CD14-positive monocyte (primary cell): ENCODE data around the gene BMPR1B. TPM values are rescaled to one million over a fixed set of nuclear protein-coding genes. Genes with fewer than 3 reads are reported as not detected.
"Not testable (repeated sequence)": the region's sequence is repeated elsewhere in the genome, so short reads cannot be mapped to it uniquely, and the experiment has no call there.

ENCODE experiments used
- DNase-seq, 3 donors: peaks; one replicate each; pipeline ENCODE4 v3.0.0-alpha.2; 2011 to 2022
- H2AFZ ChIP-seq: 2 replicates; pipeline ENCODE4 v1.6.0; 2012; ENCODE audit warnings: mild to moderate bottlenecking, low read depth, low read length, inconsistent platforms; ENCODE audit not compliant: insufficient read depth, poor library complexity, severe bottlenecking
- H3K27ac ChIP-seq, 2 donors: 1 replicate in 1 of 2; 2 replicates in 1 of 2; pipeline ENCODE4 v1.5.1; 2012 to 2013; ENCODE audit warnings: low read length in 2 of 2, control low read depth in 1 of 2, inconsistent platforms in 1 of 2, low read depth in 1 of 2, mild to moderate bottlenecking in 1 of 2
- H3K27me3 ChIP-seq, 2 donors: one replicate each; pipeline versions ENCODE4 v1.6.0 to v1.6.1; 2011 to 2013; ENCODE audit warnings: low read length in 2 of 2; ENCODE audit not compliant: control insufficient read depth in 2 of 2, insufficient read depth in 2 of 2
- H3K36me3 ChIP-seq, 2 donors: replicated peaks in 1 of 2; 1 replicate in 1 of 2; 2 replicates in 1 of 2; pipeline versions ENCODE4 v1.5.1 to v1.6.1; 2012 to 2013; ENCODE audit warnings: low read length in 2 of 2, control low read depth in 1 of 2, inconsistent platforms in 1 of 2, mild to moderate bottlenecking in 1 of 2; ENCODE audit not compliant: insufficient read depth in 2 of 2, control insufficient read depth in 1 of 2
- H3K4me1 ChIP-seq, 2 donors: 1 replicate in 1 of 2; 2 replicates in 1 of 2; pipeline versions ENCODE4 v1.5.1 to v1.6.1; 2012 to 2013; ENCODE audit warnings: low read length in 2 of 2, control low read depth in 1 of 2, inconsistent platforms in 1 of 2, mild to moderate bottlenecking in 1 of 2, moderate library complexity in 1 of 2; ENCODE audit not compliant: insufficient read depth in 2 of 2, control insufficient read depth in 1 of 2
- H3K4me2 ChIP-seq: replicated peaks from 2 replicates; pipeline ENCODE3; 2012; ENCODE audit warnings: low read length, moderate library complexity, mild to moderate bottlenecking; ENCODE audit not compliant: poor library complexity, severe bottlenecking; ENCODE audit errors: extremely low read depth
- H3K4me3 ChIP-seq, 3 experiments: fragments of 200-600 bp in 1 of 3; sonication (generic) in 1 of 3; replicated peaks in 1 of 3; 1 replicate in 2 of 3; 2 replicates in 1 of 3; pipeline ENCODE4 v1.5.1; 2011 to 2013; ENCODE audit warnings: low read length in 3 of 3, mild to moderate bottlenecking in 3 of 3, control low read depth in 2 of 3, low read depth in 2 of 3, inconsistent platforms in 1 of 3, moderate library complexity in 1 of 3
- H3K79me2 ChIP-seq: 2 replicates; pipeline ENCODE4 v1.6.0; 2012; ENCODE audit warnings: mild to moderate bottlenecking, control low read depth, inconsistent platforms, low read length, moderate library complexity; ENCODE audit not compliant: insufficient read depth
- H3K9ac ChIP-seq: 2 replicates; pipeline ENCODE4 v1.6.0; 2017; ENCODE audit warnings: low read length, mild to moderate bottlenecking; ENCODE audit not compliant: insufficient read depth, poor library complexity, severe bottlenecking
- H3K9me3 ChIP-seq, 2 donors: replicated peaks in 1 of 2; 1 replicate in 1 of 2; 2 replicates in 1 of 2; pipeline versions ENCODE4 v1.5.1 to v1.6.1; 2012 to 2013; ENCODE audit warnings: low read length in 2 of 2, control low read depth in 1 of 2; ENCODE audit not compliant: control insufficient read depth in 1 of 2, insufficient read depth in 1 of 2
- H4K20me1 ChIP-seq: 2 replicates; pipeline ENCODE4 v1.6.0; 2012; ENCODE audit warnings: mild to moderate bottlenecking, low read length, control low read depth, moderate library complexity; ENCODE audit not compliant: insufficient read depth
- H3K27ac Mint-ChIP-seq, 7 donors: one replicate each; pipeline ENCODE4 v1.8.0; 2020; ENCODE audit warnings: mild to moderate bottlenecking in 7 of 7, mixed read lengths in 7 of 7, moderate library complexity in 6 of 7, inconsistent platforms in 2 of 7
- H3K27me3 Mint-ChIP-seq, 3 donors: one replicate each; pipeline ENCODE4 v1.8.0; 2021 to 2022; ENCODE audit warnings: low read depth in 3 of 3, mild to moderate bottlenecking in 3 of 3, mixed read lengths in 3 of 3, moderate library complexity in 3 of 3, inconsistent platforms in 1 of 3
- H3K36me3 Mint-ChIP-seq, 2 donors: one replicate each; pipeline ENCODE4 v1.8.0; 2020; ENCODE audit warnings: mixed read lengths in 2 of 2, inconsistent platforms in 1 of 2, mild to moderate bottlenecking in 1 of 2
- H3K4me1 Mint-ChIP-seq: one replicate; pipeline ENCODE4 v1.8.0; 2020; ENCODE audit warnings: mild to moderate bottlenecking, mixed read lengths
- H3K4me3 Mint-ChIP-seq, 2 donors: one replicate each; pipeline ENCODE4 v1.8.0; 2020; ENCODE audit warnings: mild to moderate bottlenecking in 2 of 2, mixed read lengths in 2 of 2, moderate library complexity in 1 of 2
- H3K9me3 Mint-ChIP-seq, 7 donors: one replicate each; pipeline ENCODE4 v1.8.0; 2020 to 2022; ENCODE audit warnings: mixed read lengths in 7 of 7, mild to moderate bottlenecking in 6 of 7, moderate library complexity in 6 of 7, inconsistent platforms in 2 of 7
- CTCF ChIP-seq: fragments of 200-600 bp; IDR thresholded peaks from one replicate; pipeline ENCODE4 v1.8.0; 2022; ENCODE audit warnings: antibody characterized with exemption, mild to moderate bottlenecking
- WGBS: methylation state at CpG from one replicate; pipeline ENCODE4 v1.1.5; 2013; ENCODE audit warnings: missing lambda C conversion rate; ENCODE audit not compliant: insufficient coverage; 5-methylcytosine and 5-hydroxymethylcytosine counted together
- intact Hi-C, 2 donors: fragments of 100-400 bp; cut with micrococcal nuclease; formaldehyde crosslinking; loops; one replicate each; pipeline versions ENCODE4 v1.15.0 to v1.15.1; 2023
- polyA plus RNA-seq, 3 donors: library from polyadenylated mRNA; depleted of rRNA in 1 of 3; unstranded in 2 of 3; stranded (reverse) in 1 of 3; fragments of 300-500 nt in 2 of 3; fragments of >200 nt in 1 of 3; fragmentation: Illumina TruSeq in 2 of 3; gene quantifications; 1 replicate in 2 of 3; 2 replicates in 1 of 3; pipeline ENCODE4 v1.2.3, GENCODE V29; 2012 to 2021

BMPR1B gene
- polyA plus RNA-seq, 3 donors, result not detected

- Histone ChIP-seq H3K4me3 (no peak overlapping the region), H3K79me2 (no peaks in the 10 kb centered on the region), H3K27ac (no peak overlapping the region), H2AFZ (no peak overlapping the region), H3K4me2 (no peak overlapping the region), H3K9ac (no peak overlapping the region), H3K4me1 (no peaks in the 10 kb centered on the region), H3K9me3 (no peaks in the 10 kb centered on the region), H4K20me1 (no peaks in the 10 kb centered on the region), H3K27me3 (no peaks in the 10 kb centered on the region), H3K36me3 (no peaks in the 10 kb centered on the region)
- H3K4me3 Mint-ChIP-seq, result no peak overlapping the region
- DNase-seq, result no peak
- no peak for TF ChIP-seq CTCF
- peaks cover 0 to 1% (median 0%) of the 10 kb centered on the region in 3 donors for H3K27me3 Mint-ChIP-seq
- H3K4me1 Mint-ChIP-seq, result no peaks in the 10 kb centered on the region
- H3K36me3 Mint-ChIP-seq, result no peaks in the 10 kb centered on the region
- 90% methylated on average over 2 of the region's 7 CpGs for WGBS
- peak overlapping the region in 1 of 7 donors; percentile 33 for H3K27ac Mint-ChIP-seq
- intact Hi-C loops, result no loop called here
- H3K9me3 Mint-ChIP-seq, result peaks cover 0 to 3% (median 0%) of the 10 kb centered on the region in 7 donors
These were observed 410.1 kb downstream of the BMPR1B start for GRCh38 chr4:95167805-95168204.

GRCh38 chr4:95170176-95170575, 412.4 kb downstream of the BMPR1B start:
- no peaks in the 10 kb centered on the region for H3K9me3 ChIP-seq

GRCh38 chr4:95171377-95171776, 413.6 kb downstream of the BMPR1B start:
- H3K4me1 Mint-ChIP-seq, H3K27me3 Mint-ChIP-seq, H3K9me3 Mint-ChIP-seq, H3K4me3 Mint-ChIP-seq, H3K4me2 ChIP-seq, H4K20me1 ChIP-seq, H3K27me3 ChIP-seq, H3K27ac Mint-ChIP-seq, H3K27ac ChIP-seq, H3K4me3 ChIP-seq, H3K36me3 Mint-ChIP-seq, H3K9me3 ChIP-seq, H2AFZ ChIP-seq, DNase-seq, H3K4me1 ChIP-seq, H3K36me3 ChIP-seq, H3K79me2 ChIP-seq, intact Hi-C loops, H3K9ac ChIP-seq: not testable (repeated sequence)
- WGBS, result no CpG with 5 or more reads among the region's 3 CpGs

More at GRCh38 chr4:95170176-95170575, 412.4 kb downstream of the BMPR1B start:
- no peaks in the 10 kb centered on the region for H3K4me1 ChIP-seq
- no peak for TF ChIP-seq CTCF
- H3K9me3 Mint-ChIP-seq, result peaks cover 0 to 5% (median 0%) of the 10 kb centered on the region in 7 donors
- H3K4me3 ChIP-seq, result no peak overlapping the region
- DNase-seq, result no peak
- H3K27me3 Mint-ChIP-seq, result peaks cover 0 to 1% (median 0%) of the 10 kb centered on the region in 3 donors
- no peak overlapping the region for H2AFZ ChIP-seq
- no peaks in the 10 kb centered on the region for H3K79me2 ChIP-seq
- 71% methylated on average over 2 of the region's 7 CpGs for WGBS
- H3K36me3 ChIP-seq, result no peaks in the 10 kb centered on the region
- no peaks in the 10 kb centered on the region for H3K36me3 Mint-ChIP-seq
- no peak overlapping the region for H3K9ac ChIP-seq
- no peak overlapping the region for H3K27ac ChIP-seq
- no peaks in the 10 kb centered on the region for H3K27me3 ChIP-seq
- H4K20me1 ChIP-seq, result no peaks in the 10 kb centered on the region
- intact Hi-C loops, result no loop called here
- H3K4me3 Mint-ChIP-seq, result no peak overlapping the region
- no peak overlapping the region for H3K4me2 ChIP-seq
- no peak overlapping the region for H3K27ac Mint-ChIP-seq
- H3K4me1 Mint-ChIP-seq, result no peaks in the 10 kb centered on the region
